Glutamatergic neuron (in vitro differentiated cells): Measurements from ENCODE around the gene ECSIT. TPM values are rescaled to one million over a fixed set of nuclear protein-coding genes. Genes with fewer than 3 reads are reported as not detected.

Source experiments
- DNase-seq: peaks from one replicate; pipeline ENCODE4 v3.0.0; 2022
- H3K27ac Mint-ChIP-seq: one replicate; pipeline ENCODE4 v1.8.0; 2020; ENCODE audit warnings: mild to moderate bottlenecking, mixed read lengths, inconsistent platforms; ENCODE audit not compliant: unreplicated experiment
- H3K27me3 Mint-ChIP-seq: one replicate; pipeline ENCODE4 v1.8.0; 2020; ENCODE audit warnings: mild to moderate bottlenecking, moderate library complexity, mixed read lengths, inconsistent platforms; ENCODE audit not compliant: unreplicated experiment
- H3K36me3 Mint-ChIP-seq: one replicate; pipeline ENCODE4 v1.8.0; 2020; ENCODE audit warnings: mild to moderate bottlenecking, mixed read lengths, inconsistent platforms; ENCODE audit not compliant: unreplicated experiment
- H3K4me1 Mint-ChIP-seq: one replicate; pipeline ENCODE4 v1.8.0; 2020; ENCODE audit warnings: mild to moderate bottlenecking, low read depth, mixed read lengths, inconsistent platforms; ENCODE audit not compliant: unreplicated experiment
- H3K4me3 Mint-ChIP-seq: one replicate; pipeline ENCODE4 v1.8.0; 2020; ENCODE audit warnings: mild to moderate bottlenecking, mixed read lengths, inconsistent platforms; ENCODE audit not compliant: unreplicated experiment
- H3K9me3 Mint-ChIP-seq: one replicate; pipeline ENCODE4 v1.8.0; 2020; ENCODE audit warnings: mild to moderate bottlenecking, moderate library complexity, mixed read lengths, inconsistent platforms; ENCODE audit not compliant: unreplicated experiment
- CTCF ChIP-seq: fragments of 200-600 bp; sonication (generic); IDR thresholded peaks from one replicate; pipeline ENCODE4 v1.5.0; 2021; ENCODE audit not compliant: partially characterized antibody, unreplicated experiment
- microRNA-seq: library from miRNA; unstranded; fragments of <30 nt; microRNA quantifications from one replicate; pipeline ENCODE4, GENCODE V29; 2020; ENCODE audit not compliant: unreplicated experiment
- total RNA-seq: library from RNA; stranded (reverse); fragmentation: NEBNext Ultra II Directional; extraction: Animal tissue kit (Norgen Biotek cat#: 25700); gene quantifications from one replicate; pipeline ENCODE4 v1.2.1, GENCODE V29; 2021; ENCODE audit not compliant: unreplicated experiment

ECSIT gene
- total RNA-seq, 1 donor from 2014 or later, result 43.2 TPM

GRCh38 chr19:11457115-11457514 is 71.8 kb downstream of the ECSIT start:
- peaks cover 25% of the 10 kb centered on the region for H3K4me1 Mint-ChIP-seq
- no peak overlapping the region for H3K4me3 Mint-ChIP-seq
- H3K27ac Mint-ChIP-seq, result no peak overlapping the region
- TF ChIP-seq CTCF, result no peak
- peaks cover 35% of the 10 kb centered on the region for H3K9me3 Mint-ChIP-seq
- DNase-seq, result no peak
- H3K36me3 Mint-ChIP-seq, result peaks cover 4% of the 10 kb centered on the region
- H3K27me3 Mint-ChIP-seq, result peaks cover 25% of the 10 kb centered on the region

GRCh38 chr19:11456659-11457058 is 72.3 kb downstream of the ECSIT start:
- DNase-seq, result no peak
- peak overlapping the region; percentile 28 for H3K27ac Mint-ChIP-seq
- TF ChIP-seq CTCF, result no peak
- H3K4me3 Mint-ChIP-seq, result no peak overlapping the region
- peaks cover 25% of the 10 kb centered on the region for H3K4me1 Mint-ChIP-seq
- H3K27me3 Mint-ChIP-seq, result peaks cover 25% of the 10 kb centered on the region
- H3K9me3 Mint-ChIP-seq, result peaks cover 35% of the 10 kb centered on the region
- peaks cover 4% of the 10 kb centered on the region for H3K36me3 Mint-ChIP-seq

Small RNA genes within 50 kb of the gene (microRNA-seq; reads per million reads assigned to microRNA genes)
- gene MIR7974, result 0.55 reads per million

Other genes starting within 250 kb of the ECSIT start
- gene TSPAN16, start 233.0 kb downstream of the ECSIT start, total RNA-seq, result not detected
- 130 TPM for gene RAB3D, start 189.5 kb downstream of the ECSIT start, total RNA-seq
- gene TMEM205, start 182.9 kb downstream of the ECSIT start, total RNA-seq, result 43.1 TPM
- gene CCDC159, start 182.6 kb downstream of the ECSIT start, total RNA-seq, result 8.0 TPM
- 77.0 TPM for gene PLPPR2, start 173.7 kb downstream of the ECSIT start, total RNA-seq
- gene SWSAP1, start 154.5 kb downstream of the ECSIT start, total RNA-seq, result 2.1 TPM
- gene EPOR, start 144.8 kb downstream of the ECSIT start, total RNA-seq, result 11.0 TPM
- 0.66 TPM for gene RGL3, start 109.8 kb downstream of the ECSIT start, total RNA-seq
- 2.6 TPM for gene ODAD3, start 94.0 kb downstream of the ECSIT start, total RNA-seq
- gene PRKCSH, start 93.5 kb downstream of the ECSIT start, total RNA-seq, result 276 TPM
- 633 TPM for gene ELAVL3, start 48.1 kb downstream of the ECSIT start, total RNA-seq
- gene ZNF653, start 23.3 kb downstream of the ECSIT start, total RNA-seq, result 19.2 TPM
- gene CNN1, start 9.7 kb upstream of the ECSIT start, total RNA-seq, result 2.3 TPM
- gene ELOF1, start 30.1 kb upstream of the ECSIT start, total RNA-seq, result 50.7 TPM
- gene ACP5, start 48.5 kb upstream of the ECSIT start, total RNA-seq, result not detected
- gene ZNF627, start 68.3 kb upstream of the ECSIT start, total RNA-seq, result 48.2 TPM
- gene ZNF823, start 209.8 kb upstream of the ECSIT start, total RNA-seq, result 8.5 TPM
- 10.6 TPM for gene ZNF441, start 237.9 kb upstream of the ECSIT start, total RNA-seq